Suprapubic skin (tissue), 4 donors: ENCODE results near the gene SMIM5.

Source experiments
- EP300 ChIP-seq: sonication (generic); formaldehyde crosslinking; IDR thresholded peaks from one replicate; pipeline ENCODE4 v1.6.1; 2017; ENCODE audit warnings: antibody characterized with exemption
- POLR2AphosphoS5 ChIP-seq, 3 donors: sonication (generic); formaldehyde crosslinking; IDR thresholded peaks; one replicate each; pipeline ENCODE4 v1.6.1; 2017; ENCODE audit warnings: antibody characterized with exemption in 3 of 3
- TF ChIP-seq, protein P1 (sequence below), 2 donors: fragments of 200-600 bp in 1 of 2; fragments of 450-650 bp in 1 of 2; sonication (generic) in 1 of 2; IDR thresholded peaks; one replicate each; pipeline ENCODE4 v1.5.1; 2016 to 2019; ENCODE audit warnings: antibody characterized with exemption in 2 of 2, mild to moderate bottlenecking in 1 of 2, moderate library complexity in 1 of 2

DNA sequence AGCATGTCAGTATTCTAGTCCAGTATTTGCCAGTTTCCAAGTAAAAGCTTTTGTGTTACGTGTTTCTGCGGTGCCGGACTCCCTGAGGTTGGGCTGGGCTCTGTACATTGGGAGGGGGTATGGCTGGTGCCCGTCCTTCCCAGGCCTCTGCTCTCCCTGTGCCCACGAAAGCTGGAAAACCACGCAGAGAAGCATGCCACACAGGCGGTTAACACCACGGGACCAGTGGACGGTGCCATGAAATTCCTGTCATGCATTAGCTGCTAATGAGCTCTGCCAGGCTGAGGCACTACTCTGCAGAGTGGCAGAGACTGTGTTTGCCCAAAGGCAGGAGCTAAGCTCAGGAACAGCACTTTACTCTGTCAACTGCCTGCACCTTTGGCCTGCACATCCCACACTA, 8.1 kb downstream of the SMIM5 start:
- TF ChIP-seq, protein P1, sequence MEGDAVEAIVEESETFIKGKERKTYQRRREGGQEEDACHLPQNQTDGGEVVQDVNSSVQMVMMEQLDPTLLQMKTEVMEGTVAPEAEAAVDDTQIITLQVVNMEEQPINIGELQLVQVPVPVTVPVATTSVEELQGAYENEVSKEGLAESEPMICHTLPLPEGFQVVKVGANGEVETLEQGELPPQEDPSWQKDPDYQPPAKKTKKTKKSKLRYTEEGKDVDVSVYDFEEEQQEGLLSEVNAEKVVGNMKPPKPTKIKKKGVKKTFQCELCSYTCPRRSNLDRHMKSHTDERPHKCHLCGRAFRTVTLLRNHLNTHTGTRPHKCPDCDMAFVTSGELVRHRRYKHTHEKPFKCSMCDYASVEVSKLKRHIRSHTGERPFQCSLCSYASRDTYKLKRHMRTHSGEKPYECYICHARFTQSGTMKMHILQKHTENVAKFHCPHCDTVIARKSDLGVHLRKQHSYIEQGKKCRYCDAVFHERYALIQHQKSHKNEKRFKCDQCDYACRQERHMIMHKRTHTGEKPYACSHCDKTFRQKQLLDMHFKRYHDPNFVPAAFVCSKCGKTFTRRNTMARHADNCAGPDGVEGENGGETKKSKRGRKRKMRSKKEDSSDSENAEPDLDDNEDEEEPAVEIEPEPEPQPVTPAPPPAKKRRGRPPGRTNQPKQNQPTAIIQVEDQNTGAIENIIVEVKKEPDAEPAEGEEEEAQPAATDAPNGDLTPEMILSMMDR (IDR thresholded peaks at IDR 0.05) = no peak
- no peak for TF ChIP-seq POLR2AphosphoS5 (IDR thresholded peaks at IDR 0.05)
- TF ChIP-seq EP300 = no peak
